Measurements from ENCODE around the gene CSGALNACT2.
"Not testable (repeated sequence)": the region's sequence is repeated elsewhere in the genome, so short reads cannot be mapped to it uniquely, and the experiment has no call there.

CSGALNACT2 gene

DNA sequence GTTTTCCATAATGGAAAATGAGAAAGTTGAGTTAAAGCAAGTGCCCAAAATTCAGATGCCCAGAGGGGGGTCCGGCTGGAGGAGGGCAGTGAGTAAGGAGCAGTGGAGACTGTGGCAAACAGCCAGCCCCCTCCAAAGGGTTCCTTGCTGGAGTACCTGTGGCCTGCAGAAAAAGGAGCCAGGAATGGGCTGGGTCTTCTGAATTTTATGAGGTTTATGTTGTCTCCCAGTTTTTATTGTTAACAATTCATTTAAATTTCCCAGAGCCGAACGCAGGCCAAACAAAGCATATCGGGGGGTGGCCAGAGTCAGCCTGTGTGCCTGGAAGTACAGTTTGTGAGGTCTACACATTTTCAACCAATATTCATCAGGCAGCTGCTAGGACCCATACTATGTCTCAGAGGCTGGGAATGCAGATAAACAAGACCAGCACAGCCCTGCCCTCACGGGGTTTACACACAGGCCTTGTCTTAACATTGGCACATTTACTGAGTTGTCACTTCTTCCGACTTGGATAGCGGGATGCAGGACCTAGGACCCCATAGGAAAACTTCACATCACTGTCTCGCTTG, 12.9 kb upstream of the CSGALNACT2 start:
- peak; percentile 33 for DNase-seq (ENCODE audit: low spot score)

DNA sequence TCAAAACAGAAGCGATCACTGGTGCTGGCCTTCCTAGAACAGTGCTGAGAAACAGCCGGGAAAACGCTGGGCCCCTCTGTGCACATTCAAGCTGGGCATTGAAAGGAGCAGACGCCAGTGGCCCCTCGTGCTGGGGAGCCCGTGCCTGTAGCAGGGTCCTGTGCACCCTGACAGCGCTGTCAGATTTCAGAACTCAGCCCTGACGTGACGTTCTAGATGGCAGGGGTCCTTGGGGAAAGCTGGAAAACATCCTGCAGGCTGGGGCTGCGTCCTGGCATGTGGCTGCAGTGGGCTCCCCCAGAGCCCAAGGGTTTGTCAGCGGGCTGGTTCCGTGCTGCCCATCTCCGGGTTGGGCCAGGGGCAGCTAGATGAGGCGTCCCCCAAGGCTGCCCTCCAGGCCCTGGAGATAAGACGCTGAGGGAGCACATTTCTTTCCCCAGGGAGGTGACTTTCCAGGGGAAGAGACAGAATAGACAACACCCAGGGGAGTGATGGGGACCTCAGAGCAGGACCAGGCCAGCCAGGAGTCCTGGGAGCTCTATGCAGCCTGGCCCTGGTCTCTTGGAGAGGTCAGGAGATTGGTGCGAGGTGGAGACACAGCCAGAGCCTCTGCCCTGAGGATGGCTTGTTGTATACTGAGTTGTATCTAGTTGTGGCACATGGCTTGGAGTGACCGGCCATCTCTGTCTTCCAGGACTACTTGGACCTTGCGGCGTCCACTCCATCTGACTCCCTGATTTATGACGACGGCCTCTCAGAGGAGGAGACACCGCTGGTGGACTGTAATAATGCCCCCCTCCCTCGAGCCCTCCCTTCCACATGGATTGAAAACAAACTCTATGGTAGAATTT, 12.1 kb upstream of the CSGALNACT2 start:
- peak; percentile 38 for DNase-seq (ENCODE audit: low spot score)

GRCh38 chr10:43126759-43127424, 11.4 kb upstream of the CSGALNACT2 start:
- no peak for DNase-seq (ENCODE audit: low spot score)

DNA sequence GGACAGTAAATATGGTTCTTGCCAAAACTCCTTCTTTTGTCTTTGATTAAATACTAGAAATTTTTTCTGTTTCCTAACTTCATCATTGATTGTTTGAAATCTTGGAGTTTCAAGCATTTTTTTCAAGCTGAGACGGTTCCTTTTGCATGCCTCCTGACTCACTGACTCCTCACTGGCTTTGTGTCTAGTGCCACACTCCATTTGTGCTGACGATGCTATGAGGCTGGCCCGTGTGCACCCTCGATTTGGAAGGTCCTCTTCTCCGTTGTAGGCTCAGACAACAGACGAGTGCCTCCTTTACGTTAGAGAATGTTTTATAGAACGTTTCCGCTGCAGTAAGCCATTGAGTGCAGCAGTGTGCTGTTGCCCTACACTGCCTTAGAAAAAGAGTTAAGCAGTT, 10.8 kb upstream of the CSGALNACT2 start:
- no peak for DNase-seq (ENCODE audit: low spot score)

DNA sequence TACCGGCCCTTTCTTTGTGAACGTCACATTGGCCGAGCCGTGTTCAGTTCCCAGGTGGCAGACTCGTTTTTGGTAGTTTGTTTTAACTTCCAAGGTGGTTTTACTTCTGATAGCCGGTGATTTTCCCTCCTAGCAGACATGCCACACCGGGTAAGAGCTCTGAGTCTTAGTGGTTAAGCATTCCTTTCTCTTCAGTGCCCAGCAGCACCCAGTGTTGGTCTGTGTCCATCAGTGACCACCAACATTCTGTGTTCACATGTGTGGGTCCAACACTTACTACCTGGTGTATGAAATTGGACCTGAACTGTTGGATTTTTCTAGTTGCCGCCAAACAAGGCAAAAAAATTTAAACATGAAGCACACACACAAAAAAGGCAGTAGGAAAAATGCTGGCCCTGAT, 9.9 kb upstream of the CSGALNACT2 start:
- DNase-seq (ENCODE audit: low spot score), result no peak

- peak; percentile 57 for DNase-seq (ENCODE audit: low spot score)
Measured at GRCh38 chr10:43128958-43129706, 9.1 kb upstream of the CSGALNACT2 start.

DNA sequence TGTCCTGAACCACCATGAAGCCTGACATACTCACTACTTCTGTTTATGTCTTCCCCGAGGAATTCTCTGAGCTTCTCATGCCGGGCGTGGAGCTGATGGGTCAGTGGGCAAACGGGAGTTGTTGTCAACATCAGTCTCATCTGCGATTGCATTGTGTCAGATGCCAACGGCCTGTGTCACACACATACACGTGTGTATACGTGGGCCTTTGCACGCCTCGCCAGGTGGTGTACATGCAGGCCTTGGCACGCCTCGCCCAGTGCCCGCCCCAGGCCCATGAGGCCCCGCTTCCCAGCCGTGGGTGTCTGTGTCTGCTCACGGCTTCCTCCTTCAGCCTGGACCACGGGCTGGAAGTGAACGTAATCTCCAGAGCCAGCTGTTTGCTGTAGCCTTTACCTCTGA, 7.5 kb upstream of the CSGALNACT2 start:
- no peak for DNase-seq (ENCODE audit: low spot score)

- DNase-seq (ENCODE audit: low spot score), result no peak
Measured at GRCh38 chr10:43131256-43131655, 7.0 kb upstream of the CSGALNACT2 start.

GRCh38 chr10:43131906-43132305, 6.3 kb upstream of the CSGALNACT2 start:
- DNase-seq (ENCODE audit: low spot score), result no peak

GRCh38 chr10:43132867-43133787, 5.1 kb upstream of the CSGALNACT2 start:
- no peak for DNase-seq (ENCODE audit: low spot score)

GRCh38 chr10:43134126-43134905, 3.9 kb upstream of the CSGALNACT2 start:
- DNase-seq (ENCODE audit: low spot score), result no peak

DNA sequence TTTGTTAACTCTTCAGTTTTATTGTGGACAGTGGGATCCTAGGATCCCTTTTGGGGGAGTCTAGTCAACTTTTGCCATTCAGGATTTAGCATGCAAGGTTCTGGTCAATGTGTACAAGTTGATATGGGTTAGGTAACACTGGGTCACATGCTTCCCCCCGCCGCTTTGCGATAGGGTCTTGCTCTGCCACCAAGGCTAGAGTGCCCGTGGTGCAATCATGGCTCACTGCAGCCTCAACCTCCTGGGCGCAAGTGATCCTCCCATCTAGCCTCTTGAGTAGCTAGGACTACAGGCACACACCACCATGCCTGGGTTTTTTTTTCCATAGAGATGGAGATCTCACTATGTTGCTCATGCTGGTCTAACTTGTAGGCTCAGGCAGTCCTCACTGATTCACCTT, 3.2 kb upstream of the CSGALNACT2 start:
- DNase-seq (ENCODE audit: low spot score), result no peak

GRCh38 chr10:43135656-43136055, 2.6 kb upstream of the CSGALNACT2 start:
- no peak for DNase-seq (ENCODE audit: low spot score)

- DNase-seq (ENCODE audit: low spot score), result no peak
Measured at GRCh38 chr10:43136432-43136831, 1.8 kb upstream of the CSGALNACT2 start.

GRCh38 chr10:43136995-43137716, 1.1 kb upstream of the CSGALNACT2 start:
- no peak for DNase-seq (ENCODE audit: low spot score)

DNA sequence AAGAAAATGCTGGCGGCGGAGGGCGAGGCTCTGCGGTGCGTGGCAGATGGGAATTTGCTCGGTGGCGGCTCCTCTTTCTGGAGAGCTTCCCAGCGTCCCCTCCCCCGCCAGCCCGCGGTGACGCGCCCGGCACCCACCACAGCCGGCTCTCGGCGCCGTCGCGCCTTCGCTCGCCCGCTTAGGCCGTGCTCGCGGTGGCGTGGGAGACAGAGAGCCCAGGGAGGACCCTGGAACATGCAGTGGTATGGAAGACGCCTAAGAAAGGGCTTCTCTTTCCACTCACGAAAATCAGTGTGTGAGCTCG, 576 bp upstream of the CSGALNACT2 start:
- DNase-seq (ENCODE audit: low spot score), result peak; percentile 86

DNA sequence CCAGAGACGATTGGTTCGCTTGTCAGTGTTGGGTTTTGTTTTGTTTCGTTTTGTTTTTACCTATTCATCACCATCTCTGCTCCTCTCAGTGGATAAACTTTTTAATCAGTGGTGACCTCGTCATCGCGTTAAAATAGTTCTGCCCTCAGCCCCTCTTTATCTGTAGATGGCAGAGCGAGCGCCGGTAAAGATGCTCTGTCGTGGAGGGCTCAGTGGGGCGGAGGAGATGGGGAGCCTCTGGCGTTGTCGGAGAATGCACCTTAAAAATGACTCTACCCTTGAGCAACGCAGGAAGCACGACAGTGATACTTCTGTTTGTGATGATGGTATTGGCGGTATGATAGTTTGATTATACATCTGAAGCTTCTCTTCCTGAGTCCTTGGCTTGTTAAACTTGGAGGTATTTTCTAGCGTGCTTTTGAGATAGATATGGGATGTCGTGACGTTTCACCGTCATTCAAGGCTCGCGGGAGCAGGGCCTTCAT, 554 bp downstream of the CSGALNACT2 start:
- no peak for DNase-seq (ENCODE audit: low spot score)

- no peak for DNase-seq (ENCODE audit: low spot score)
Measured at GRCh38 chr10:43141421-43141820, 3.2 kb downstream of the CSGALNACT2 start.

- no peak for DNase-seq (ENCODE audit: low spot score)
Measured at GRCh38 chr10:43145311-43145710, 7.1 kb downstream of the CSGALNACT2 start.

DNA sequence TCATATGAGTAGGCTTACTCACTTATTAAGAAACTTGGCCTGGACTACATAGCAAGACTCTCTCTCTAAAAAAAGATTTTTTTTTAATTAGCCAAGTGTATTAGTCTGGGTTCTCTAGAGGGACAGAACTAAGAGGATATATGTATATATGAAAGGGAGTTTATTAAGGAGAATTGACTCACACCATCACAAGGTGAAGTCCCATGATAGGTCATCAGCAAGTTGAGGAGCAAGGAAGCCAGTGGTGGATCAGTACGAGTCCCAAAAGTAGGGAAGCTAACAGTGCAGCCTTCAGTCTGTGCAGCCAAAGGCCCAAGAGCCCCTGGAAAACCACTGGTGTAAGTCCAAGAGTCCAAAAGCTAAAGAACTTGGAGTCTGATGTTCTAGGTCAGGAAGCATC, 7.7 kb downstream of the CSGALNACT2 start:
- DNase-seq (ENCODE audit: low spot score), result not testable (repeated sequence)

Measured in left forelimb (tissue), 1 donor.